ENCODE measurements around the gene TSPAN18.
A peak's percentile ranks its signal among the peaks of the same experiment; 100 is the strongest.

Gene TSPAN18

DNA sequence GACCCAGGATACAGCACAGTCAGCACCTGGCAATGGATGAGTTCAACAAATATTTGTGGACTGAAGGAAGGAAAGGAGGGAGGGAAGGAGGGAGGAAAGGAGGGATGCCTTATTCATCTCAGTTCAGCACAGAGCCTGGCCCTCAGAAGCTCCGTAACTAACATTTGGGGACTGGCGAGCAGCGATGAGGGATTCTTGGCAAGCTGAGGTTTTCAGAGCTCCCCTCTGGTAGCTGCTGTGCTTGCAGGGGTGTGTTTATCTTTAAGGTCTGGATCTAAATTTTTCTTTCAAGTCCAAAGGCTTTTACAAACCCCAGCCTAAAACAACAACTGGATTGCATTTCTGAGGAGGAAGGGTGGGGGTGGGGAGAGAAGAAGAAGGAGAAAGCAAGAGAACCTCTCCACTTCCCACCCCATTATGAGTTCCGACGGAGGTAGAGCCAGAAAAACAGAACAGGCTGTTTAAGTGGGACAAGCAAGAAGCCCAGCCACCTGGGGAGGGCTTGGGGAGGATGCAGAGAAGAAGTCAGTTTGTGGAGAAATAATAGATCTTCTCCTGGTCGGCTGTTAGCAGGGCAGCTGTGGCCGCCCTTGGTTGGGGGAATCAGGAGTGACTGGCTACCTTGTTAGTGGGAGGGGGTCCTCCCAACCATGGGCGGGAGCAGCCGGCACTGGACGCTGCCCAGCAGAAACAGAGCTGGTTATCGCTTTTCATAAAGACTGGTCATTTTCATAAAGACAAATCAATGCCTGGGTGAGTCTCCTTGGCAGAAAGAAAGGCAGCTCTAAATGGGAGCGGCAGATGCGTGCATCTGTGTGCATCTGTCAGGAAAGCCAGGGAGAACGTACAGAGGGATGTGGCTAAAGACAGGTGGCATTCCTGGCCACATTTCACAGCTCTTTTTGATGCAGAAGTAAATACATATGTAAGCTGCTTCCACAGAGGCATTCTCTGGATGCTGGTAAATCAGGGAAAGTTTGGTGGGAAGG, 78.0 kb downstream of the TSPAN18 start:
- H3K4me3 Mint-ChIP-seq, result no peak overlapping the region
- H3K9me3 Mint-ChIP-seq, result no peaks in the 10 kb centered on the region
- no peaks in the 10 kb centered on the region for H3K4me1 Mint-ChIP-seq
- H3K27me3 Mint-ChIP-seq, result no peaks in the 10 kb centered on the region
- CTCF ChIA-PET, result no interaction called here
- no peak for DNase-seq
- H3K27ac Mint-ChIP-seq, result no peak overlapping the region
- H3K36me3 Mint-ChIP-seq, result no peaks in the 10 kb centered on the region

DNA sequence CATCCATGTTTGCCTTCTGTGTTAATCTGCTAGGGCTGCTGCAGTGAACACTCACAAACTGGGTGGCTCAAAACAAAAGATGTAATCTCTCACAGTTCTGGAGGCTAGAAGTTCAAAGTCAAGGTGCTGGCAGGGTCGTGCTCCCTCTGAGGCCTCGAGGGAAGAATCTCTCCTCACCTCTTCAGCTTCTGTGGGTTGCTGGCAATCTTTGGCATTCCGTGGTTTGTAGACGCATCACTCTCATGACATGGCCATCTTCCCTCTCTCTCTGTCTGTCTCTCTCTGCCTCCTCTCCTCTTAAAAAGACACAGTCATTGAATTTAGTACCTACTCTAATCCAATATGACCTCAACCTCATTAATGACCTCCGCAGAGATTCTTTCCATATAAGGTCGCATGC, 78.8 kb downstream of the TSPAN18 start:
- Mint-ChIP-seq H3K4me1 (no peaks in the 10 kb centered on the region), H3K9me3 (no peaks in the 10 kb centered on the region), H3K4me3 (no peak overlapping the region), H3K27me3 (no peaks in the 10 kb centered on the region), H3K36me3 (no peaks in the 10 kb centered on the region), H3K27ac (no peak overlapping the region)
- CTCF ChIA-PET, result no interaction called here
- no peak for DNase-seq

DNA sequence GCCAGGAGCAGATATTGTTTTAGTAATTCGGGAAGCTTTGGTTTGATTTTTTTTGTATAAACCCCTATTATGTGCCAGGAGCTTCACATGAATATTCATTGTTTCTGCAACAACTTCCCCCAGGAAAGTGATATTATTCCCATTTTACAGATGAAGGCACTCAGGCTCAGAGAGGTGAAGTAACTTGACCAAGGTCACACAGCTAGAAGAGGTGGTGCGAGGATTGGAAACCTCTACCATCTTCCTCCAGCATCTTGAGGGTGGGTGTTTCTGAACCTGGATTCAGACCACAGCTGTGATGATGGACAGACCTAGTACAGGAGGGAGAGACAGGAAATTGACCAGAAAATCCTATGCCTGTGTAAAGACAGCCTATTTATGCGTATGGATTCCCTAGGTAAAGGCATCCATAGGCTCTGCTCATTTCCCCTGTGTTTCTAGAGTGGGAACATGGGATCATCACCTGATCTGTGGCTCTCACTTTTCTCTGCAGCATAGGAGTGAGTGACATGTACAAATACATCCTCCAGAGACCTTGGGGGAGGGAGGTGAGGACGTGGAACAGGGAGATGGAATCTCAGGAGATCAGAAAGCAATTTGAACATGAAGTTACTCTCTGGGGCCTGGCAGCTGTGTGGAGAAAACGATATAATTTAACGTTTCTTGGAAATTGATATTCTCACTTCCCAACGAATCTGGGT, 81.4 kb downstream of the TSPAN18 start:
- Mint-ChIP-seq H3K27ac (no peak overlapping the region), H3K9me3 (no peaks in the 10 kb centered on the region), H3K36me3 (no peaks in the 10 kb centered on the region), H3K4me3 (no peak overlapping the region), H3K4me1 (no peaks in the 10 kb centered on the region), H3K27me3 (no peaks in the 10 kb centered on the region)
- DNase-seq, result no peak
- CTCF ChIA-PET, result interaction anchor here (0.9 kb wide), 1 partner anchor 67 kb away, joined by 3 read pairs; no protein-coding TSS in a partner anchor

- Mint-ChIP-seq H3K4me1 (no peaks in the 10 kb centered on the region), H3K36me3 (no peaks in the 10 kb centered on the region), H3K27me3 (no peaks in the 10 kb centered on the region), H3K4me3 (no peak overlapping the region), H3K27ac (no peak overlapping the region), H3K9me3 (no peaks in the 10 kb centered on the region)
- no peak for DNase-seq
- CTCF ChIA-PET, result no interaction called here
Measured at GRCh38 chr11:44809283-44809682, 82.5 kb downstream of the TSPAN18 start.

GRCh38 chr11:44811841-44812448, 85.2 kb downstream of the TSPAN18 start:
- Mint-ChIP-seq H3K27me3 (no peaks in the 10 kb centered on the region), H3K9me3 (no peaks in the 10 kb centered on the region), H3K4me1 (no peaks in the 10 kb centered on the region), H3K4me3 (no peak overlapping the region), H3K27ac (no peak overlapping the region), H3K36me3 (peaks cover 2% of the 10 kb centered on the region)
- no peak for DNase-seq
- CTCF ChIA-PET, result interaction anchor here (0.9 kb wide), 1 partner anchor 35 kb away, joined by 3 read pairs; no protein-coding TSS in a partner anchor

DNA sequence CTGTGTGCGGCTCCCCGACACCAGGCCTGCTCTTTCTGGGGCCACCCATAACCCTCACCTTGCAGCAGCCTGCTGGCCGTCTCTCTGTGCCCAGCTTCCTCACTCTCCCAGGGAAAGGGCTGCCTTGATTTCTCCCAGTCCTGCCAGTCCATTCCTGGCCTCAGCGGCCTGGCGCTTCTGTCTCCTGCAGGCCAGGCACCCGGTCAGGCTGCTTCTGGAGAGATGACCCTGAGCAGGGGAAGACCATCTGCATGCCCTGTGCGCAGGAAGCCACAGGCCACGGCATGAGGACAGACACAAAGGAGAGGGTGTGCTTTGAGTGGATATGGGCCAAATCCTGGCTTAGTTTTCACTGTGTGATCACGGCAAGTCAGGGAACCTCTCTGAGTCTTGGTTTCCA, 86.2 kb downstream of the TSPAN18 start:
- H3K9me3 Mint-ChIP-seq, result no peaks in the 10 kb centered on the region
- no peak overlapping the region for H3K4me3 Mint-ChIP-seq
- H3K4me1 Mint-ChIP-seq, result peaks cover 3% of the 10 kb centered on the region
- peaks cover 2% of the 10 kb centered on the region for H3K36me3 Mint-ChIP-seq
- no peak for DNase-seq
- no peak overlapping the region for H3K27ac Mint-ChIP-seq
- CTCF ChIA-PET, result no interaction called here
- H3K27me3 Mint-ChIP-seq, result no peaks in the 10 kb centered on the region

GRCh38 chr11:44813401-44813800, 86.6 kb downstream of the TSPAN18 start:
- H3K9me3 Mint-ChIP-seq, result no peaks in the 10 kb centered on the region
- H3K36me3 Mint-ChIP-seq, result peaks cover 2% of the 10 kb centered on the region
- H3K27ac Mint-ChIP-seq, result no peak overlapping the region
- H3K4me1 Mint-ChIP-seq, result peaks cover 3% of the 10 kb centered on the region
- CTCF ChIA-PET, result no interaction called here
- no peaks in the 10 kb centered on the region for H3K27me3 Mint-ChIP-seq
- H3K4me3 Mint-ChIP-seq, result no peak overlapping the region
- DNase-seq, result no peak

GRCh38 chr11:44814881-44815592, 88.3 kb downstream of the TSPAN18 start:
- no peak for DNase-seq
- Mint-ChIP-seq H3K36me3 (peaks cover 2% of the 10 kb centered on the region), H3K4me3 (no peak overlapping the region), H3K4me1 (peaks cover 3% of the 10 kb centered on the region), H3K27me3 (no peaks in the 10 kb centered on the region), H3K9me3 (no peaks in the 10 kb centered on the region), H3K27ac (no peak overlapping the region)
- CTCF ChIA-PET, result no interaction called here

GRCh38 chr11:44815917-44816456, 89.2 kb downstream of the TSPAN18 start:
- peaks cover 3% of the 10 kb centered on the region for H3K4me1 Mint-ChIP-seq
- DNase-seq, result no peak
- H3K9me3 Mint-ChIP-seq, result no peaks in the 10 kb centered on the region
- H3K27ac Mint-ChIP-seq, result no peak overlapping the region
- no peak overlapping the region for H3K4me3 Mint-ChIP-seq
- CTCF ChIA-PET, result no interaction called here
- no peaks in the 10 kb centered on the region for H3K27me3 Mint-ChIP-seq
- H3K36me3 Mint-ChIP-seq, result peaks cover 2% of the 10 kb centered on the region

GRCh38 chr11:44816761-44817160, 90.0 kb downstream of the TSPAN18 start:
- Mint-ChIP-seq H3K4me1 (peaks cover 3% of the 10 kb centered on the region), H3K27ac (peak overlapping the region; percentile 20), H3K9me3 (no peaks in the 10 kb centered on the region), H3K36me3 (peaks cover 3% of the 10 kb centered on the region), H3K4me3 (no peak overlapping the region), H3K27me3 (no peaks in the 10 kb centered on the region)
- no peak for DNase-seq
- CTCF ChIA-PET, result interaction anchor here (0.8 kb wide), 1 partner anchor 50 kb away, joined by 3 read pairs; no protein-coding TSS in a partner anchor

GRCh38 chr11:44817207-44817949, 90.6 kb downstream of the TSPAN18 start:
- Mint-ChIP-seq H3K27me3 (no peaks in the 10 kb centered on the region), H3K9me3 (no peaks in the 10 kb centered on the region), H3K36me3 (peaks cover 3% of the 10 kb centered on the region), H3K27ac (no peak overlapping the region), H3K4me3 (no peak overlapping the region), H3K4me1 (peaks cover 3% of the 10 kb centered on the region)
- CTCF ChIA-PET, result interaction anchor here (0.8 kb wide), 1 partner anchor 50 kb away, joined by 3 read pairs; no protein-coding TSS in a partner anchor
- no peak for DNase-seq

GRCh38 chr11:44818110-44818509, 91.3 kb downstream of the TSPAN18 start:
- DNase-seq, result no peak
- peaks cover 3% of the 10 kb centered on the region for H3K36me3 Mint-ChIP-seq
- peaks cover 3% of the 10 kb centered on the region for H3K4me1 Mint-ChIP-seq
- CTCF ChIA-PET, result no interaction called here
- no peak overlapping the region for H3K27ac Mint-ChIP-seq
- H3K27me3 Mint-ChIP-seq, result no peaks in the 10 kb centered on the region
- H3K9me3 Mint-ChIP-seq, result no peaks in the 10 kb centered on the region
- no peak overlapping the region for H3K4me3 Mint-ChIP-seq

DNA sequence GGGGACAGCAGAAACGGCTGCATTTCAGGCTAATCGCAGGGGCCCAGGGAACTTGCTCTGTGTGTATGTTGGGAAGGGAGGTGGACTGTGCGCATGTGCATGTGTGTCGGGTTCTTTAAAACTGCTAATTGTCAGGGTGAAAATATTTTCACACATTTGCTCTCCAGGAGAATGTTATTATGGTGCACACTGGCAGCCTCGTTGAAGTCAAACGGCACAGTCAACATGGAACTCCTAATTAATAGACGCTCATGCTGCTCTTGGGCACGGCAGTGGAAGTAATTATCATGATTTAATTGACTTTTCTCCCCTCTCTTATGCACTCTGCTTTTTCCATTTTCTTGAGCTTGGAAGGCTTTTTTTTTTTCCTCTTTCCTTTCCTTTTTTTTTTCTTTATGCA, 92.6 kb downstream of the TSPAN18 start:
- Mint-ChIP-seq H3K27me3 (no peaks in the 10 kb centered on the region), H3K4me3 (no peak overlapping the region), H3K36me3 (peaks cover 3% of the 10 kb centered on the region), H3K4me1 (peaks cover 3% of the 10 kb centered on the region), H3K9me3 (no peaks in the 10 kb centered on the region), H3K27ac (no peak overlapping the region)
- DNase-seq, result no peak
- CTCF ChIA-PET, result no interaction called here
